GM18861 (cell line): ENCODE data around the gene RNF103.
"Not testable (repeated sequence)": the region's sequence is repeated elsewhere in the genome, so short reads cannot be mapped to it uniquely, and the experiment has no call there.

Source experiments
- ATAC-seq: cut with Tn5 transposase; IDR thresholded peaks from one replicate; pipeline ENCODE4 v1.9.1; 2021; ENCODE audit not compliant: unreplicated experiment

RNF103 gene

DNA sequence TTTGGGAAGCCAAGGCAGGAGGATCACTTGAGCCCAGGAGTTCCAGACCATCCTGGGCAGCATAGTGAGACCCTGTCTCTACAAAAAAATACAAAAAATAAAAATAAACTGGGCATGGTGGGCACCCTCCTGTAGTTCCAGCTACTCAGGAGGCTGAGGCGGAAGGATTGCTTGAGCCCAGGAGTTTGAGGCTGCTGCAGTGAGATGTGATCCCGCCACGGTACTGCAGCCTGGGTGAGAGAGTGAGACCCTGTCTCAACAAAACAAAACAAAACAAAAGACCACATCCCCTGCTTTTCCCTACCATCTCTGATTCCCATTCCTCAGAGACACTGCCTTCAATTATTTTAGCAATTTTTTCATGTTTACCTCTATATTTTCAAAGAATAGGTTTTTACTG, 3.9 kb upstream of the RNF103 start:
- ATAC-seq, result no peak

DNA sequence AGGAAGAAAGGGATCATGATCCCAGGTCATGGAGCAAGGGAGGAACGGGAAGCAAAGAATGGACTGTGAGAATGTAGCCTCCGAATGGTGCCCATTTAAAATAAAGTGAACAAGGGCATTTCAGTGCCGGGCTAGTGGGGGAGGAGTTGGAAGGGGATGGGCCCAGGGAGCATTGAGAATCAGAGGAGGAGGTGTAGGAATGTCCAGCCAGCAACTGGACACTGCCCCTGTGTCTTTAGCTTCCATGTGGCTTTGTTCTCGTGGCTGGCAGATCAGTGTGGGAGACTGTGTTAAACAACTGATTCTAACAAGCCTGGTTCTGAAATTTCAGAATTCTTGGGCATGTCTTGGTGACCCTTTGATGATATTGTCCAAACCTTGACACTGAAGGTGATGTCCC, 1.4 kb upstream of the RNF103 start:
- no peak for ATAC-seq

DNA sequence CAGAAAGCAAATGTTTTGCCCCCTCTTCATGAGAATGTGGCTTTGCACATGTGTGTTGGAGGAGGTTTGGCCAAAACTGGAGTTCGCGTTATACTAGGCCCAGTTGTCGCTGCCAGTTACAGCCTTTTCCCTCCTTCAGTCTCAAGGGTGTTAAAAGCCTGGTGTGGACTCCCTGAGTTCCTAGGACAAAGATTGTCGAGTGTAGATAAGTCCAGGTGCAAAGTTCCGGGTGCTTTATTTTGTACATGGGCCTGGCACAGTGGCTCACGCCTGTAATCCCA, 542 bp upstream of the RNF103 start:
- no peak for ATAC-seq

DNA sequence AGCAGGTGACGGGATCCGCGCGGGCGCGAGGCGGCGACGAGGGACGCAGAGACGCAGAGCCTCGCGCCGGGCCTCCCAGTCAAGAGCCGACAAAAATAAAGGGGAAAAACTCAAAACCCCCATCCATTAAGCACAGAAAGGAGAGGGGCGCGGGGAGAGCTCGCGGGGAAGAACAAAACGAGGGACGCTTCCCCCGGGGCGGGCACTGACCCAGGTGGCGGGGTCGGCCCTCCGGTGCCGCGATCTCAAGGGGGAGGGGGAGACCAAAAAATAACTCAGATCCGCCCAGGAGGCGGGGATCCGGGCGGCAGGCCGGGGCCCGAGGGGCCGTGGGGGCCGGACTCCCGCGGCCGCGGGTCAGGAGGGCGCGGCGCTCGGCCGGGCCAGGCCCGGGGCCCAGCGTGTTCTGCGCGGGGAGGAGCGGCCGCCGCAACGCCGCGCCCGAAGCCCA, 597 bp downstream of the RNF103 start:
- ATAC-seq, result peak; percentile 32

DNA sequence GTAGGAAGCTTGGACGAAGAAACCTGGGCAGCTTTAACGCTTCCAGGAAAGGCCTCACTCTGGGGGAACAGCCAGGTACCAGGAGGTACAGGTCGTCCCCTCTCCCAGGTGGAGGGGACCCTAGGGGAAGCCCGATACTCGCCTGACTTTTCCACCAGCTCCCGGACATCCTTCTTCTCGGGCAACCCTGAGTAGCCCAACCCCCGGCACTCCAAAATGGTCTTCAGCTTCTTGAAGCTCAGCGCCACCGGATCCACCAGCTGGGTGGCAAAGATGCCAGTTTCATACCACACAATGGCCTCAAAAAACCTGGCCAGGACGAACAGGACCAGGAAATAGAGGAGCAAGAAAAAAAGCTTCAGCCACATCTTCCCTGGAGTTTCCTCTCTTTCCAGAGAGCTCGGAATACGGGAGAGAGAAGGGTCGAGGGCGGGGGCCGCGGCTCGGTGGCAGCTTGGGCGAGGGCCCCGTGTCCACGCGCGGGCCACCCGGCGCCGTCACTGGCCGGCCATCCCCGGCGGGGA, 1.1 kb downstream of the RNF103 start:
- no peak for ATAC-seq

DNA sequence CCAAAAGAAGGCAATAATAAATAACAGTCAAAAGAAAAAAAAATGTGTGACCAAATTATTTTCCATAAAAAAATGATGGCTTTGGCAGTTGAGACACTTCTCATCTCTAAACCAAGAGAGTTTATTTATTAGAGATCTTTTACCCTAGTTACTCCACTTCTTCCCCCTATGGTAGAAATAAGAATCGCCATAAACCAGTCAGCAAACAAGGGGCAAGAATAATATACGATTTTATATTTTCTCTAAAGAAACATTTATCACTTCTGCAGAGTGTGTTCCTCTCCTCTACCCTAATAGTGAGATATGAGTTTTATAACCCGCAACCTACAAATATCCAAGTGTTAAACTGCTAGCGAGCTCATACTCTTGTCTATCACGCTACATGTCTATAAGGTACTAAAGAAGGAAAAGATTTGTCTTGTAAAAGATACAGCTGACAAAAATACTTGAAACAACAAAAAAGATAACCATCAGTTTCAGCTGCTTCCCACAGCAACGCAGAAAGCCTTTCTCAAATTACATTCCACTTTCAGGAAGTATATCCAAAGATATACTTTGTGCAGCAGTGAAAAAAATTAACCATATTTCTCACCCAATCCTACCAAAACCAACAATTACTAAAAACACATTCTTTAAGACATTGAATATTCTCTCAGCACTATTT, 2.3 kb downstream of the RNF103 start:
- ATAC-seq, result no peak

DNA sequence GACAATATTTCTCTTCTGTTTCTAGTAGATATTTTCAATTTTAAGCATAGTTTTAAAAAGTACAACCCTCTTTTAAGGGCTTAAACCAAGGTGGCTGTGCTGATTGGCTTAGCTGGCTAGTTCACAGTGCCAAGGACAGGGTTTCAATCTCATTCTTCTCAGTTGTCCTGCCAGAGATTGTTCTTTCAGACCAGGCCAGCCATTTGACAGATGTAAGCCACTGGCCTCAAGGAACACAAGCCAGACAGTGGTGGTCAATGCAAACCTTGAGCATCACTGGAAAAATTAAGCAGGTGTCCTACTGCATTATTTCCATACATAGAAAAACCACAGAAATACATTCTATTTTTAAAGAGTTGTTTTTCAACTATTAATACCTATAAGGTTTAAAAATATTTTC, 5.9 kb downstream of the RNF103 start:
- ATAC-seq, result no peak

DNA sequence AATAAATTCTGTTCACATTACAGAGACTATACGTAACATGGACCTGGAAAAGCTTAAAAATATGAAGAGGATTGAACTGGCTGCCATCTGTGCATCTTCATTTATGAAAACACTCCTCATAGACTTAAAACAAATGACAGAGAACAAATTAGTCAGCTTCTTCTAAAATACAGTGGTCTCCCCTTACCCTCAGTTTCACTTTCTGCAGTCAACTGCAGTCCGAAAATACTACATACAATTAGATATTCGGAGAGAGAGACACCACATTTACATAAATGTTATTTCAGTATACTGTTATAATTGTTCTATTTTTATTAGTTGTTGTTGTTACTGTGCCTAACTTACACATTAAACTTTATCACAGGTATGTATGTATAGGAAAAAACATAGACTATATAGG, 6.5 kb downstream of the RNF103 start:
- ATAC-seq, result no peak

DNA sequence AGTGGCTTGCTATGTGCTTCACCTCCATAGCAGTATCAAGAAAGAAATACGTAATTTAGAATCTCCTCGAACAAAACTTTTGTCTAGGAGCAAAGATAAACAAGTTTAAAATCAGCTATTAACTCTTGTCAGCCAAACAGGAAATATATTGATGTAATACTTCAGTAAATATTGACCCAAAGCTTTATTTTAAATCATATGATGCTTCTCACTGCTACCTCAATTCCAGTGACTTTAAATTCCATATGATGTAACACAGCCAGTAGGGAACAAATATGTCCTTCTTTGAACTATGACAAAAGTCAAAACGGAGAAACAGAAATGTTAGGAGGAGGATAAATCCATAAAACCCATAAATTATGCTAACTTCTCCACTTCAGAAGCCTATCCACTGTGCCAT, 7.2 kb downstream of the RNF103 start:
- no peak for ATAC-seq

DNA sequence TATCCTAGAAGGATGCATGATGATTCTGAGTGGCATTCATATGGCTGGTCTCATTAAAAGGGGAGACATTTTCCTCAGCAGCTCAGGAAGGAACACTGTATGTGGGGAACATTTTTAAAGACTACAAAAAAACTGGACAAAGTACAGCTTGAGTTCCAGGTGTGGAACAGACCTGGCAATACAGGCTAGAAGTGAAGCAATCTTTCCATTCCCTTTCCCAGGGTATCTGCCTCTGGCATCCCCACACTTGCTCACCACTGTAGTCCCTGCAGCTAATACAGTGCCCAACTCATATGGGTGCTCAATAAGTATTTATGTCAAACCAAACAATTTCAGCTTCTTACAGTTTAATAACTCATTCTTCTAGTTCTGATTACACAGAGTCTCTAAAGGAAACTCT, 8.1 kb downstream of the RNF103 start:
- ATAC-seq, result no peak

DNA sequence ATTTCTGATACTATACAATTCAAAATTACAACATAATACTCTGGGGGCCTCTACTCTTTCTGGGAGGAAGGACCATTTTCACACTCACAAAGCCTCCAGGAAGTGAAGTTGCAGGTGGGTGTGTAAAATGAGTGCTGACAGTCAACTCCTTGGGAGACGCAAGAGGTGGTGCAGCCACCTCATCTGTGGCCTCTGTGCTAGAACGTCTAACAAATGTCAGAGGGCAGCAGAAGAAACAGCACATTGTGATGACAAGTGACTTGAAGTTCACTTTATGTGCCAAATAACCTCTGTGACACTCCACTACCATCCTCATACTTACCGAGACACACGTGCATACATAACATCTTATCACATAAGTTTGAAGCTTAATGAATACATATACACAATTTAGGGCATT, 10.2 kb downstream of the RNF103 start:
- ATAC-seq, result no peak

DNA sequence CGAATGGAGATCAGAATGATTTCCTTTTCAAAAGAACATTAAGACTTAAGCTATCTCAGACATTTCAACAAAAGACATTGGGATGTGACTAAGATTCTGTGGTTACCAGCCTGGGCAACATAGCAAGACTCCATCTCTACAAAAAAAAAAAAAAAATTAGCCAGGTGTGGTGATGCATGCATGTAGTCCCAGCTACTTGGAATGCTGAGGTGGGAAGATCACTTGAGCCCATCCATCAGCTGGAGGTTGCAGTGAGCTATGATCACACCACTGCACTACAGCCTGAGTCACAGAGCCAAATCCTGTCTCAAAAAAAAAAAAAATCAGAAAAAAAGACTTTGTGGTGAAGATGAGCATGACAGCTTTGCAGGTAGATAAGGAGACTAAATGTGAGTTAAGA, 12.8 kb downstream of the RNF103 start:
- ATAC-seq, result no peak

DNA sequence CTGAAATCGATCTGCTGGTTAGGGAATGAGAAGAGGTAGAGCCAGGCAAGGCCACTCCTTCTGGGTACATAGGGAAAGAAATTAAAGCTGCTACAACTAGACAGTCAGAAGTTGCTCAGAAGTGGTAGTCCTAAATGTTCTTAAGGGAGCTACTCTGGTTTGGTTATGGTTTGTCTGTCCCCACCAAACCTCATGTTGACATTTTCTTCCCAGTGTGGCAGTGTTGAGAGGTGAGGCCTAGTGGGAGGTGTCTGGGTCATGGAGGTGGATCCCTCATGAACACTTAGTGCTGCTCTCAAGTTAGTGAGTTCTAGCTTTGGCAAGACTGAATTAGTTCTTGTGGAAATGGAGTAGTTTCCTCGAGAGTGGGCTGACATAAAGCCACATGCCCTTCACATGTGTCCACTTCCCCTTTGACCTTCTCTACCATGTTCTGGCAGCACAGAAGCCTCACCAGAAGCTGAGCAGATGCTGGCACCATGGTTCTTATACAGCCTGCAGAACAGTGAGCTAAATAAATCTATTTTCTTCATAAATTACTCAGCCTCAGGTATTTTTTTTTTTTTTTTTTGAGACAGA, 14.7 kb downstream of the RNF103 start:
- ATAC-seq, result no peak

DNA sequence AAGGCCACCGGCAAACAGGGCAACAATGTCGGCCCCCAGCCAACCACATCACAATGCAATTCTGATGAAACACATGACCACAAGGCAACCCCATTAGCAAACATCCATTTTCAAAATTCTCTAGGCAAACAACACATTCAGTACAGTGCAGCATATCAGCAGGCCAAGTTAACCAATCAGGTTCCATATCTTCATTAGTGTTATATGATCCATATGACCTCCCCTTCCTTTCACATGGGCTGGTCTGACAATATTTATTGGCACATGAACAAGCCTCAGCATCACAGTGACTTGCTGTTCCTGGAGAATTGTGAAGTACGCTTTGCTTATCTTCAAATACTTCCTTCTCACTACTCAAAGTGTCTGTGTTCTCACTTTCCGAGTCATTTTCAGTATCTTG, 19.8 kb downstream of the RNF103 start:
- ATAC-seq, result no peak

DNA sequence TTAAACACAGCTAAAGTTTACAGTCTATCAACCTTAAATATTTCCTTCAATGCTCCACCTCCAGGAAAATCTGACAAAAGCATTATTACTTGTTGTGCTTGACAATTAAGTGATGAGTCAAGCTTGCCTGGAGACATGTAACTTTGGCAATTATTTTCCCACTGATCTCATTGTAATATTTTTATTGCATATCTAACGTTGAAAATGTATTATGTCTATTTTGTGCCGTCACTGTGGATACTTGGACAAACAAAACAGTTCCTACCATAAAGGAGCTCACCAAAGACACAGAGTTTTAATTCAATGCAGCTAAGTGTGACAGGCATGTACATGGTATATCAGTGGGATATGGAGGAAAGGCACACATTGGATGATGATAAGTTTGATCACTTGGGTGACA, 24.7 kb downstream of the RNF103 start:
- ATAC-seq, result no peak

DNA sequence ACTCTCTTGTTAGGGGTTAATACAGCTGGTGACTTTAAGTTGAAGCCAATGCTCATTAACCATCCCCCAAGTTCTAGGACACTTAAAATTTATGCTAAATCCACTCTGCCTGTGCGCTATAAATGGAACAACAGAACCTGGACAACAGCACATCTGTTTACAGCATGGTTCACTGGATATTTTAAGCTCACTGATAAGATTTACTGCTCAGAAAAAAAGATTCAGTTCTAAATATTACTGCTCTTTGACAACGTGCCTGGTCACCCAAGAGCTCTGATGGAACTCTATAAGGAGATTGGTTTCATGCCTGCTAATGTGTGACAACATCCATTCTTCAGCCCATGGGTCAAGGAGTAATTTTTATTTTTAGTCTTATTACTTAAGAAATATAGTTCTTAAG, 27.5 kb downstream of the RNF103 start:
- ATAC-seq, result no peak

DNA sequence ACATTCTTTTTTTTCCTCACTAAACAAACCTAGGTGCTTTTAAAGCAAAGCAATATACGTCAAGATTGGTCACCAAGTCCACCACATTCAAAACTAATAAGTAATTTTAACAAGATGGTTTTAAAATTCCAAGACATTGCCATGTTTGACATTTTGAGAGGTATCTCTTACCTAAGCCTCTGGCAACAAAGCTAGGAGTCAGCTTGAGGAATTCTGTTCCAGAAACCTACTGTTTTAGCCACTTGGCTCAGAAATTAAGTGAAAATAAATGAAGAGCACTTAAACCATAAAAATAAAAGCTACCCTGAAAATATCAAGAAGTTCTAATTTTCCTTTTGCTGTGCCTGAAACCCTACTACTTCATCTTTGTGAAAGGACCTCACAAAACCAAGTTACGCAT, 30.4 kb downstream of the RNF103 start:
- no peak for ATAC-seq

DNA sequence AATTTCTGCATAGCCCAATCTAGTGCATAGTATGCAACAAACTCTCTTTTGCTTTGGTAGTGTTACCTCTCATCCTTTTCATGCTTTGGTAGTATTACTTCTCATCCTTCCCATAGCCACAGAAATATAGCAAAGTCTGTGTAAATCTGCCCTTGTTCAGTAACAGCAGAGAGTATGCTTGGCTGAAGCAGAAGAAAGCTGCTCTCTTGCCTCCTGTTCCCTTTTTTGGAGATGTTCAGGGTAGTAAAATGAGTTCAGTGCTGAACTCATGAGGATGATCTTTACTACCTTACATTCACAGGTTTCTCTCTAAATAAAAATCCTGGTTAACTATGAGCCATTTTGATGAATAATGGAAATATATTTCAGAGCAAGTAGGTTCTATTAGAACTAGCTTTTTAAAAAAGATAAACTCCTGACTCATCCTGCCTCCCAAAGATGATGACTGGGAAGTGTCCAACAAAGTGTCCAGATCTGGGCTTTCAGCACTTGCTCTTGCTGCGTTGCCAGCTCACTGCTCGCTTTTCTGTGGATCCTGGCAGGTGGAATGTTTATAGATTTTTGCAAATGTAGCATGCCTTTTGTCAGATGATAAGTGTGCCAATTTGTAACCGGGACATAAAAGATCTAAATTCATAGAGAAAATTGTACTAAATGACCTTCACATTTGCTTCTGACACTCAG, 31.0 kb downstream of the RNF103 start:
- ATAC-seq, result no peak

DNA sequence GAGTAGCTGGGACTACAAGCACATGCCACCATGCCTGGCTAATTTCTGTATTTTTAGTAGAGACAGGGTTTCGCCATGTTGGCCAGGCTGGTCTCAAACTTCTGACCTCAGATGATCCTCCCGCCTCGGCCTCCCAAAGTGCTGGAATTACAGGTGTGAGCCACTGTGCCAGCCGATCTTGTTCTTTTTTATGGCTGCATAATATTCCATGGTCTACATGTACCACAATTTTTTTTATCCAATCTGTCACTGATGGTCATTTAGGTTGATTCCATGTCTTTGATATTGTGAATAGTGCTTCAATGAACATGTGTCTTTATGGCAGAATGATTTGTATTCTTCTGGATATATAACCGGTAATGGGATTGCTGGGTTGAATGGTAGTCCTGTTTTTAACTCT, 34.0 kb downstream of the RNF103 start:
- ATAC-seq, result not testable (repeated sequence)

DNA sequence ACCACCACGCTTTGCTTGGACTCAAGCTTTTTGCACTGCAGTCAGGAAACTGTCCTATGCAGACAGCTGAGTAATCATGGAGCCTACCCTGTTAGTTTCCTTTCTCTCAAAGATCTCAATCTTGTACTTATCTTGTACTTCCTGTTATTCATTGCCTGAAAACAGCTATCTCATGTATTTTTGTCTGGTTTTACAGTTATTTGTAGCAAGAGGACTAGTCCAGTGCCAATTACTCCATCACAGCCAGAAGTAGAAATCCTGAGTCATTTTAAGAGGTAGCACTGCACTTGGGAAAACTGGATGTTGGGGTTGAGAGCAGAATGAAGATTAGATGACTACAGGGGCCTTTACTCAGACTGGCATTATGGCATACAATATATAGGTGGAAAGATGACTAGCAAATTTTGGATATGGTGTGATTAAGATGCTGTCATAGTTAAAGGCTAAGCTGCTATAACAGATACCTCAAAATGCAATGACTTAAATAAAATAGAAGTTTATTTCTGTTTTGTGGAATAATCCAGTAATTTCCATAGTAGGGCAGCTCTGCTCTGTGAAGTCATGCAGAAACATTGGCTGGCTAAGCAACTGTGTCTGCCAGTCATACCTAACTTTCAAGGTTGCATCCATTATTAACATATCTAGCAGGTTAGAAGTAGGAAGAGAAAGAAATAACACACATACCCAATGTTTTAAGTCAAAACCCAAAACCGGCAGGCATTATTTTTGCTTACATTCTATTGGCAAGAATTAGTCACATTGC, 39.3 kb downstream of the RNF103 start:
- ATAC-seq, result no peak

DNA sequence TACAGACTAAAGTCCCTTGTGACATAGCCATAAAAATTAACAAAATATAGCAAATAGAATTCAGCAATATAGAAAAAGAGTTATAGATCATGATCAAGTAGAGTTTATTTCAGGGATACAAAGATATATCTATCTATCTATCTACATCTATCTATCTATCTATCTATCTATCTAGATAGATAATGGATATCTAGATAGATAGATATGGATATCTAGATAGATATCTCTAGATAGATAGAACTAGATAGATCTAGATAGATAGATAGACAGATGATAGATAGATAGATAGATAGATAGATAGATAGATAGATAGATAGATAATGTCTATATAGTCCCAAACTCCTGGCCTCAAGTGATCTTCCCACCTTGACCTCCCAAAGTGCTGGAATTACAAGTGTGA, 43.1 kb downstream of the RNF103 start:
- no peak for ATAC-seq
